ENCODE results near the gene ASCL2.

ASCL2 gene, protein sequence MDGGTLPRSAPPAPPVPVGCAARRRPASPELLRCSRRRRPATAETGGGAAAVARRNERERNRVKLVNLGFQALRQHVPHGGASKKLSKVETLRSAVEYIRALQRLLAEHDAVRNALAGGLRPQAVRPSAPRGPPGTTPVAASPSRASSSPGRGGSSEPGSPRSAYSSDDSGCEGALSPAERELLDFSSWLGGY

DNA sequence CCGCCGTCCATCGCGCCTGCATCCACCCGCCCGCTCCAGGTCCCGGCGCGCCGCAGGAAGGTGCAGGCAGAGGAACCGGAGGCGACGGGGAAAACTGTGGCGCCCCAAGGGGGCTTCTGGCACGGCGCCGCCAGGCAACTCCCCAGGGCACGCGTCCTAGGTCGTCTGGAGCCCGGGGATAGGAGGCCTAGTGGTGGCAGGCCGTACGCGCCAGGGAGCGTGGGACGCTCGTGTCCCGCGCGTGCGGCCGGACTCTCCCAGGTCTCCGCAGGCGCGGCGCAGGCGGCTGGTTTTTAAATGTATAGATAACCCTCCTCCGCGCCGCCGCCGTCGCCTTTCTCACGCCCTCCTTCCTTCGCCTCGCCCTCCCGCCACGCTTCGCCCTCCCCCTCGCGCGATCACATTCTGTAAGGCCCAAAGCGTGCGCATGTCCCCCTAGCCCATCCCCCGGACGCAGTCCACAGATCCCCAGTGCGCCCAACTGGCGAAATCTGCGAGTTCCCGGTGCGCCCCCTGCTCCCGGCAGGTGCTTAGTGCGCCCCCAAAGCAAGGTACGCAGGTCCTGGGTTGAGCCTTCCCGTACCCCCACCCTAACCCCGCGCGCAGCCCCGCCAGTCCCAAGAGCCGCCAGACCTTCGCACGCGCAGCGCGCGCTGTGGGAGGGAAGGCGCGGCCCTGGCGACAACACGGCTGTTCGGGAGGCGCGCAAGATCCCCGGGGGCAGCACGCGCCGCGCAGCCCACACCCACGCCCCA is at the start of gene ASCL2:
Gene ASCL2, minus strand, starts transcription at position 267 of the 755 bp plus-strand sequence. Its CDS starts 256 bp downstream, at position 11.
- no peak for DNase-seq (ENCODE audit: low spot score)

DNA sequence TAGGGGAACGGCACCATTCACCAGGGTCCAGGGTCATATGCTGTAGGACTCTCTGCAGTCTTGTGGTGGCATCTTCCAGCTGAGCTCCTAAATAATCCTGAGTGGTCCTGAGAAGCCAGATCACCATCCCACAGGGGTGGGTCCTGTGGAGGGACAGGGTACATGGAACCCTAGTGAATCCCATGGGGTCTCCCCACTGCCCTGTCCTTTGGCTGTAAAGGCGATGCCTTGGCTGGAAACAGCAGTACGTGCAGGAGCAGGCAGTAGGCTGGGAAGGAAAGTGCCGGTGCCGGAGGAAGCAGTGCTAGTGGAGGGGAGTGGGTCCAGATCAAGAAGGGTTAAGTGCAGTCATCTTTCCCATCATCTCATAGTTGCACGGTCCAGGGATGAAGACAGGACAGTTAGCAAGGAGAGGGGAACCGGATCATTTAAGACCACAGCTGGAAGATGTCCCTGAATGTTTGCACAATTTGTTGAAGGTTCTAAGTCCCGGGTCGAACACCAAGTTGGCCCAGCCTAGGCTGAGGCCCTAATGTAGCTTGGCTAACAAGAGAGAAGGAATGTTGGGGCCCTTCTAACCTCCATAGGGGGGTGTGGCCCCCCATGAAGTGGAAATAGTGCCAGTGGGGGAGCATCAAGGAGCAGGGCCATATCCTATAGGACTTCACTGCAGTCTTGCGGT is 49.5 kb upstream of the ASCL2 start:
- no peak for DNase-seq (ENCODE audit: low spot score)

DNA sequence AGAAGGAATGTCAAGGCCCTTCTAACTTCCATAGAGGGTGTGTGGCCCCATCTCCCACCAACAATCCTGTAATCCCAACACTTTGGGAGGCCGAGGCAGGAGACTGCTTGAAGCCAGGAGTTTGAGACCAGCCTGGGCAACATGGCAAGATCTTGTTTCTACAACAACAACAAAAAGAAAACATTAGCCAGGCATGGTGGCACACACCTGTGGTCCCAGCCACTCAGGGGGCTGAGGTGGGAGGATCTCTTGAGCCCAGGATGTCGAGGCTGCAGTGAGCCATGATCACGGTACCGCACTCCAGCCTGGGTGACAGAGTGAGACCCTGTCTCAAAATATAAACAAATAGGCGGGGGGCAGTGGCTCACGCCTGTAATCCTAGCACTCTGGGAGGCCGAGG is 48.3 kb upstream of the ASCL2 start:
- no peak for DNase-seq (ENCODE audit: low spot score)

DNA sequence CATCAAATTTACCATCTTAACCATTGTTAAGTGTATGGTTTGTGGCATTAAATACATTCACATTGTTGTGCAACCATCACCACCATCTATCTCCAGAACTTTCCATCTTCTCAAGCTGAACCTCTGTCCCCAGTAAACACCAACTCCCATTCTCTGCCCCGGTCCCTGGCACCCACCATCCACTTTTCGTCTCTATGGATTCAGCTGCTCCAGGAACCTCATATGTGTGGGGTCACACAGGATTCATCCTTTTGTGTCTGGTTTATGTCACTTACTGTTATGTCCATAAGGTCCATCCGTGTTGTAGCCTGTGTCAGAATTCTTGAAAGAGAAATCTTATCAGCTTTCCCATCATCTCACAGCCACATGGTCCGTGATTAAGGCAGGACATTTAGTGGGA is 47.7 kb upstream of the ASCL2 start:
- no peak for DNase-seq (ENCODE audit: low spot score)

DNA sequence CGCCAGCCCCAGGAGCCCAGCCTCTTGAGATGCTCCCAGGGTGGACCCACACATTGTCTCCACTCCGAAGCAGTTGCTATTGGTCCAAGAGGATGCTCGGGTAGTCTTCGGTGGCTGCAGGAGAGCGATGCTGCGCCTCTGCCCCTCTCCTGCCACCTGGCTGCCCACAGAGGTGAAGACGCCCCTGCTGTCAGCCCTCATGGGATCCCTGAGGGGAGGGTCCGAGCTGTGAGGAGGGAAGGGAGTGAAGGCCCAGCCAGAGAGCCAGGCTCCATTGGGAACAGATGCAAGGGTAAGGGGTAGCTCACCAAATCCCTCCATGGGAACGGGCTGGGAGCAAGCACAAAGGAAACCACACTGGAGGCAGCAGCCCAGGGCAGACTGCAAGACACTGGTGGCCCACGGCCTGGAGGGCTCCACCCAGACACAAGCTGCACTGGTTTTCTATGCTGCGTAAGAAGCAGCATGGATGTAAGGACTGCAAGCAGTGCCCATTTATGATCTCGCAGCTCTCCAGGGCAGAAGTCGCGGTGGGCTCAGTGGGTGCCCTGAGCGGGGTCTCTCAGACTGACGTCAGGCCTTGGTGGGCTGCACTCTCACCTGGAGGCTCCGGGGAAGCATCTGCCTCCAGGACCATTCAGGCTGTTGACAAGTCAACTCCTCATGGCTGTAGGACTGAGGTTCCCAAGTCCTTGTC is 47.1 kb upstream of the ASCL2 start:
- DNase-seq (ENCODE audit: low spot score): no peak

DNA sequence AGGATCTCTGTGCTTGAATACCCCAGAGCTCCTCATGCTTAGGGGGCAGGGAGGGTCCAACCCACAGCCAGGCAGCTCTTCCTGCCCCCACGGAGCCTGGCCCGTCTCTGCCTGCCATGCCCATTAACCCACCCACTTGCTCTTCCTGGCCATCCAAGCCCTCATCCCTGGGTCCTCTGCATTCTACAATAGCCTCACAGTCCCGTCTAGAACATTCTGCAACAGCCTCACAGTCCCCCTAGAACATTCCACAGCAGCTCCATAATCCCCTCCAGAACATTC is 46.5 kb upstream of the ASCL2 start:
- DNase-seq (ENCODE audit: low spot score): no peak

DNA sequence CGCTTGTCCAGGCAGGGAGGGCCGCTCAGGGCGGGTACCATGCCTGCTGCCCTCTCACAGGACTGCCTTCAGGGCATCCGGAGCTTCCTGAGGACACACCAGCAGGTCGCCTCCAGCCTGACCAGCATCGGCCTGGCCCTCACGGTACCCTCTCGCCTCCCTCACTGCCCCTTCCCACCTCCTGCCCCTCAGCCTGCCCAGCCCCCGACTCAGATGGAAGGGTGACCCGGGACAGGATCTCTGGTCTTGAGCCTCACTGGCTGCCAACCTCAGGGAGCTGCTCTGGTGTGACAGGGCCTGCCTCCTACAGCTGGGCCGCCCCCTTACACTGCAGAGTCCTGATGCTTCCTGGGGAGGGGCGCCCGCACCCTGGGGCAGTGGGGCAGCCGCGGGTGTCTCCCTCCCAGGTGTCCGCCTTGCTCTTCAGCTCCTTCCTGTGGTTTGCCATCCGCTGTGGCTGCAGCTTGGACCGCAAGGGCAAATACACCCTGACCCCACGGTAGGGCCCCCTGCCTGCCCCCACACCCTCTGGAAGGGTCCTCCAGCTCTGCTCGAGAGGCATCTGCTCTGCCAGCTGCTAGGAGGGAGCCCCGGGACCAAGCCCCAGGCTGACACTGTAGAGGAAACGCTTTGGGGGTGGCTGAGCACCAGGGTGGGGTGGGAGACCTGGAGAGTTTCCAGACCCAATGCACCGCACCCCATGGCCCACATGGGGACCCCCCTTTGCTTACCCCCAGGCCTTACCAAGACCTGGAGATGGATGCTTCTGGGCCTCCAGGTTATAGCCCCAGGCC is 46.0 kb upstream of the ASCL2 start:
- DNase-seq (ENCODE audit: low spot score): no peak

DNA sequence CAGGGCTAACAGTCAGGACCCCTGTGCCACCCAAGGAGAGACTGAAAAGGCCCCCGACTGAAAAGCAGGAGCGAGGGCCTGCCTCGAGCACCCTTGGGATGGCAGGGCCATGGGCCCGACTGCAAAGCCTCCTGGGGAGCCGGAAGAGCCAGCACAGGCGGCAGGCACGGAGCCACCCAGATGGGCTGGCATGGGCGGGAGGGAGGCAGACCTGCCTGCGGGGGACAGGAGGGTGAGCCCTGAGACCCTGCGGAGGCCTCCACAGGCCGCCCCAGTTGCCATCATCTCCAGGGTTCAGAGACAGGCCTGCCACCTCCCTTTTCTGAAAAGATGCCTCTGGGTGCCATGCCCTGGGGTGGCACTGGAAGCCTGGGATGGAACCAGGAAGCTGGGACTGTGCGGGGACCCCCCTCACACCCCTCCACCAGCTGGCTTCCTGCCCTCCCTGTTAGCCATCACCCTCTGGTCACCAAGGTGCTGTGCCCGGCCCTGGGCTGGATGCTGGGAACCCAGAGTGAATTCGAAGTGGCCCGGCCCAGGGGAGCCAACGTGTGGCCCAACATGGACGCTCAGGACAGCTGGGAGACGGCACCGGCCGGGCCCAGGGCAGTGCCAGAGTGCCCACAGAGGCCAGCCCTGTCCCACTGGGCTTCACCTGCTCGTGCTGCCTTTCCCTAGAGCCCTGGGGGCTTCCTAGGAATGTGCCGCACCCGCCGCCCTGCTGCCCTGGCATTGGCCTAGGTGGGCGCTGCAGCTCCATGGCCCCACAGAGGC is 45.2 kb upstream of the ASCL2 start:
- no peak for DNase-seq (ENCODE audit: low spot score)

DNA sequence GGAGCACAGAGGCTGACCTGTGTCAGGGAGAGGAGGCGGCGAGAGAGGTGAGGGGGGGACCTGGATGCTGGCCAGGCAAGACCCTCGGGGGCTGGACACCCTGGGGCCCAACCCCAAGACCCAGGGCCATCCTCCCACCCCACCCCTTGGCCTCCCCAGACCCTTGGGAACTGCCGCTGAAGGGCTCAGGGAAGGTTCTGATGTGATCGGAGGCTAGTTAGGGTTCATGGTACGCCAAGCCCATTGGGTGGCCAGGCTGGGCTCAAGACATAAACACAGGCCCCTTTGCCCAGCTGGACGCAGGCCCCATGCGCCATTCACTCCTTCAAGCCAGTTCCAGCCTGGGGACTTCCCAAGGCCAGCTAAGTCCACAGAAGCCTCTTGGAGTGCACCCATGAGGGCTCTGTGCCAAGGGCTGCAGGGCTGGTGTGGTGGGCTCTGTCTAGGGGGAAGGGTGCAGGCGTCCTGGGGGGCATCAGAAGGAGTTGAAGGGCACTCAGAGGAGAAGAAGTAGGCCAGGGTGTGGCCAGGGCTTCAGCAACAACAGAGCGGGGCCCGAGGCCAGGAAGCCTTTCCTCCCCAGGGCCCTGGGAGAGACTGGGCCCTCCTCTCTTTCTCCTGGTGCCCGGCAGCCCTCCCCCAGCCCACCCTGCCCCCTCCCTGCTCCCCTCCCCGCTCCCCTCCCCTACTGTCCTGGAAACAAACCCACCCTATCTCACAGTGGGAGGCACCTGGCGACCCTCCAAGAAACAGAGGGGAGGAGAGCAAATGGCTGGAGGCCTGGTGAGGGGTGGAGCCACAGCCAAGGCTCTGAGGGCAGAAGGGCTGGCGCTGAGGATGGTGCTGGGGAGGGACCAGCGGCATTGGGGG is 44.4 kb upstream of the ASCL2 start:
- peak; percentile 83 for DNase-seq (ENCODE audit: low spot score)

DNA sequence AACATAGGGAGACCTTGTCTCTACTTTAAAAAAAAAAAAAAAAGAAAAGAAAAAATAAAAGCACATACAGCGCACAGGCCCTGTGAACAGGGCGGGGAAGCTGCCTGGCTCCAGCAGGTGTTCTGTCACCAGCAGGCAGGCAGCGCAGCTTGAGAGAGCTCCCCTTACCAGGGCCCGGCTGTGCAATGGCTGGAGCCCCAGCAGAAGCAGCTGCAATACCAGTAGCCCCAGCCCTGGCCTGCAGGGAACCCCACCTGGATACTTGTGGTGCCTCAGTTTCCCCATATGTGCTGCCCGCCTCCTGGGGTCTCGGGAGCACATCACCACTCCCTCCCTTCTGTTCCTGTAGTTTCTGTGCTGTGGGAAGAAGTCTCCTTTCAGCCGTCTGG is 43.7 kb upstream of the ASCL2 start:
- DNase-seq (ENCODE audit: low spot score): no peak

DNA sequence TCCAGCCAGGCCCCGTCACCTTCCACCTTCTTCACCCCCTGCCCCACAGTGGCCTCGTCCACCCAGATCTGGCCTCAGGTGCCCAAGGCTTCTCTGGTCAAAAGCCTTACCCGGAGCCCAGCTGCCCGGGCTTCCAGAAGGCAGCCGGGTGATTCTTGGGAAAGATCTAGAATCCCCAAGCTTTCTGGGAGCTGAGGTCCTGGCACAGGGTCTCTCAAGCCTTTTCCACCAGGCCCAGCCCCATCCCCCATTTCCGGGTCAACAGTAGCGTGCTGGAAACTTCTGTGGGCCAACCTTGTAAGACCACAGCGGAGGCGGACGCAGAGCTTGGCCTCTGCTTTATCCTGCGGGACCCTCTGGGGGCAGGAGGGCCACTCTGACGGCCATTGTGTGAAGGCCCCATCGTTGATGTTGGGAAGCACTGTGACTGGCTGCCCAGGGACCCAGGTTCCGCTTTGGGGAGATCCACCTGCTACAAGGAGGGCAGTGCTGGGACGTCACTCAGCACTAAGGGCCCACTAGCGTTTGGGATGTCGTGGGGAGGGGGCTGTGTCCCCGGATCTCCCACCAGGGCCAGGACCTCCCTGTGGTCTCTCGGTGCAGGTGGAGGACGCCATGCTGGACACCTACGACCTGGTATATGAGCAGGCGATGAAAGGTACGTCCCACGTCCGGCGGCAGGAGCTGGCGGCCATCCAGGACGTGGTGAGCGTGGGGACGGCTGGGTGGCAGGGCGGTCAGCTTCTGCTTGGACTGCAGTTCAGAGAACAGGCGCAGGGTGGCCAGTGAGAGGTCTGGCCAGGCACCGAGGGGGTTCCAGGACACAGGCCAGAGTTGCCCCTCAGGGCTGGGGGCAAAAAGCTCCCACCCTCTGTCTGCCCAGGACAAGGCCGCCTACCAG is 42.9 kb upstream of the ASCL2 start:
- no peak for DNase-seq (ENCODE audit: low spot score)

DNA sequence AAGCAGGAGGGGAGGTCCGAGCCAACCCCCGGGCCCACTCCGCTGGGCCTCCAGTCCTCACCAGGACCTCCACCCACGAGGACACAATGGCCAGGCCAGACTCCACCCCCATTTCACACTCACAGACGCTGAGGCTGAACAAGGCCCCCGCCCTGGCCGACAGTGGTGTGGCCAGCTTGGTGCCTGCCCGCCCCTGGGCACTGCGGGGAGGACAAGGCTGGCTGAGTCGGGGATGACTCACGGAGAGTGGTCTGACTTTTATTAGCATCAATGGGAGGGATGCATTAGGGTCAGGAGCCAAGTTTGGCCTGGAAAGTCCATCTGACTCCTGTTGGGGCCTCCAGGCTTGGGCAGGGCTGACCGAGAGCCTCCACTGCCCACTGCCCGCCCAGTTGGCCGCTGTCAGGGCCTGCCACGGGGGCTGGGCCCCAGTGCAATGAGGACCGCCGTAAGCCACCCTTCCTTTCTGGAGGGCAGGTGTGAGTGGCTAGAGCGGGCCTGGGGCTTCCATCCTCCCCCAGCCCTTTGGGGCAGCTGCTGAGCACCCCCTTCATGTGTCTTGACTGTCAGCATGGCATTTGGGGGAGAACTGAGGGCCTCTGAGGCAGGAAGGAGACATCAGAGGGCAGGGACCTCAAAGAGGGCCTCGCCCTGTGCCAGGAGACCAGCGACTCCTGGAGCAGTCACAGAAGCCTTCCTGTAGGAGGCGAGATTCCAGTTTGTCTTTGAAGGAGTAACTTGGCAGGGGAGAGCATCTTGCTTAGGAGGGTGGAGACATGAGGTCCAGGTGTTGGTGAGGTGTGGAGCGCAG is 42.0 kb upstream of the ASCL2 start:
- no peak for DNase-seq (ENCODE audit: low spot score)

DNA sequence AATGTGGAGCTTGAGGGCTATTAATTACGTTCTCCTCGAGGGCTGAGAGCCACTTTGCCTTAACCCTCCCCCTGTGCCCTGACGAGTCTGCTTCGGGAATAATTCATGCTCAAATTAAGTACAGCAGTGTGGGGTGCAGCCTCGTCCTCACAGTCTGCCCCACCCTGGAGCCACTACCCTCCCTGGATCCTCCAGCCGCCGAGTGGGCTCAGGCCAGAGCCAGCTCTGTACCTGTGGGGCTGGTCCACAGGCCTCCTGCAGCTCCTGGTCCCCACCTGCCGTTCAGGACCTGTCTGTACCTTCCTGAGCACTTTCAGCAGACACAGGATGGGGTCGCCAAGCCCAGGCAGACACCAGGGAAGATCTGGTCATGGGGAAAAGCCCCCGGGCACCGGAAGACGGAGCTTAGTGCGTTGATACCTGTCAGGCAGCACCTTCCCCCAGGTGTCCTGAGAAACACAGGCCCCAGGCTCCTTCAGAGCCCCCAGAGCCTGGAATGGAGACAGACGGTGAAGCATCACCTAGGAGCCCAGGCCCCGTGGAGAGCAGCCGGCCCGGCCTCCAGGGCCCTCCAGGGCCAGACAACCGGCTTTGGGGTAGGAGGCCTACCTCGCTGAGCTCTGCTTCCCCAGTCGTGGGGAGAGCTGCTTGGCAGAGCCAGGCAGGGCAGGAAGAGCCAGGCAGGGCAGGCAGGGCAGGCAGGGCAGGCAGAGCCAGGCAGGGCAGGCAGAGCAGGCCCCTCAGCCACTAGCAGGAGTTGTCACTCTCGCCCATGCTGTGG is 41.2 kb upstream of the ASCL2 start:
- DNase-seq (ENCODE audit: low spot score): no peak

DNA sequence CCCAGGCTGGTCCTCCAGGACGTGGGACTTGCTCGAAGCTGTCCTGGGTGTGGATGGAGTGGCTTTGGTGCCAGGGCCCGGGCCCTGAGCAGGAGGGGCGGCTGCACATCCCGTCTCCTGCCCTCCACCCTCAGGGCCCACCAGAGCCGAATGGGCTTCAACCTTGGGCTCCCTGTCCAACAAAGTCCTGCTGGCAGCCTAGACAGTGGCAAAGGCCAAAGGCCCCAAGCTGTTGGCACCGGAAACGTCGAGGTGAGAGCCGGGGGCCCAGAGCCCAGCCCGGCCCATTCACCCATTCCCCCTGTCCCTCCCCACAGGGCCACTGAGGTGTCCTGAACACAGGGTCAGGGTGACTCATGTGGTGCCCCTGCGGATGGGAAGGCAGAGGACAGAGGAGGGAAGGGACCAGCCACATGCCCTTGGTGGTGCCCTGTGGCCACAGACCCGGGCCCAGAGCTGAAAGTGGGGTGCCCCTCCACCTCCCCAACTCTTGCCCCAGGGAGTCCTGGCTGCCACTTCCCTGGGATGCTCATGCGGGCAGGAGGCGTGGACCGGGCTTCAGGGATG is 40.5 kb upstream of the ASCL2 start:
- DNase-seq (ENCODE audit: low spot score): no peak

DNA sequence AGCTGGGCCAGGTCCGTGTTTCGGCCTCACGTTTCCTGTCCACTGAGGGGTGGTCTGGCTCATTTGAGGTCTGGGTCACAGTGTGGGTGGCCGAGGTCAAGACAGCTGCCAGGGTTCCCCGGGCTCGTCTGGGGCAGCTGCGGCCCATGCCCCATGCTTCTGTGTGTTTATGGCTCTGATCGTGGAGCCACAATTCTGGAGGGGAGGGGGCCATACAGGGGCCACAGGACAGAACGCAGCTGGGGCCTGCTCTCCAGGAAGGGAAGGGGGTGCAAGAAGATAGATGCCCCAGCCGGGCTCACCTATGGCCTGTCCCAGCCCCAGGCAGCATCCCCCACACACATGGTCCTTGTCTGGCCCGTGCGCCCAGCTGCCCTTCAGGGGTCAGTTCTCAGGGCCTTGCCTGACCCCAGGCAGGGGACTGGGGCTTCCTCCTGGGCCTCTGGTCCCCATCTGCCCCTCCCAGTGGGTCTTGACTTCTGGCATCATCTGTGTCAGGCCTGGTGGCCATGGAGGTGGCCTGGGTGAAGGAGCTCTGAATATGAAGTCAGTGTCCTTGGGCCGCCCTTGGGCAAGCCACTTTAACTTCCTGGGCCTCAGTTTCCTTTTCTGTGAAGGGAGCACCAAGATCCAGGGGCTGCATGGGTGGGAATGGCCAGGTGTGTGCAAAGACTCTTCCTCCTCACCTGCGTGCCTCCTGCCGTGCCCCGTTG is 39.8 kb upstream of the ASCL2 start:
- DNase-seq (ENCODE audit: low spot score): no peak

DNA sequence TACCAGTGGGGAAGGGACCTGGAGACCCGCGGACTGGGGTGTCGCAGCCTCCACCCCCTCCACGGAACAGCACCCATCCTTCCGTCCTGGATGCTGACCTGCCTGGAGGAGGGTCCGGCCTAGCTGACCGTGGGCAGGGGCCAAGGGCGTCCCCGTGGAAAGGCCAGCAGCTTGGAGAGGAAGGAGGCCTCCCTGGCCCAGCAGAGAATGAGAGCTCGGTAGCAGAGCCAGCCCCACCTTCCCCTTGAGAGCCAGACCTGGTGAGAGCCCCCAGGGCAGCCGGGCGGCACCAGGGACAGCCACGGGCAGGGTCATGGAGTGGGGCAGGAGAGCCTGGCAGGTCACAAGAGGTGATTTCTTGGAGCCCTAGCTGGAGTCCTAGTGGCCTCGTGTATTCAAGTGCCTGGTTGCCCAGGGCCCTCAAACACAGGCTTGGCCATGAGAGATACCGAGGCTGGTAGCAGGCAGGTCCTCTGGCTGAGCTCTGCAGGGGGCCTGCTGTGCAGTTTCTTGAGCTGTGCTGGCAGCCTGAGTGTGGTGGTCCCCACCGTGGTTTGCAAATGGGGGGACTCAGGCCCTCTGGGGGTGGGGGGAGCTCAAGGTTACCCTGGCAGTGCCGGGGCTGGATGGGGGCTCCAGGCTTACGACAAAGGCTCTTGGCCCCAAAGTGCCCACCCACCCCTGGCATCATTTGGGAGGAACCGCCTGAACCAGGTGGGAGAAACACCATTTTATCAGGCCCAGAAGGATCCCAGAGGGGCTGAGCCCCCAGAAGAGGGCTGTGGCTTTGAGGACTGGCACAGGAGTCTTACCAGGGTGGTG is 39.1 kb upstream of the ASCL2 start:
- no peak for DNase-seq (ENCODE audit: low spot score)

All from Ammon's horn (tissue), 1 donor.